HG03175 (cell line): ENCODE results near the gene ZBTB20.
"Not testable (repeated sequence)": the region's sequence is repeated elsewhere in the genome, so short reads cannot be mapped to it uniquely, and the experiment has no call there.

Experiments
- ATAC-seq: cut with Tn5 transposase; IDR thresholded peaks from one replicate; pipeline ENCODE4 v1.9.1; 2021; ENCODE audit warnings: mild to moderate bottlenecking, moderate library complexity; ENCODE audit not compliant: unreplicated experiment

Gene ZBTB20

DNA sequence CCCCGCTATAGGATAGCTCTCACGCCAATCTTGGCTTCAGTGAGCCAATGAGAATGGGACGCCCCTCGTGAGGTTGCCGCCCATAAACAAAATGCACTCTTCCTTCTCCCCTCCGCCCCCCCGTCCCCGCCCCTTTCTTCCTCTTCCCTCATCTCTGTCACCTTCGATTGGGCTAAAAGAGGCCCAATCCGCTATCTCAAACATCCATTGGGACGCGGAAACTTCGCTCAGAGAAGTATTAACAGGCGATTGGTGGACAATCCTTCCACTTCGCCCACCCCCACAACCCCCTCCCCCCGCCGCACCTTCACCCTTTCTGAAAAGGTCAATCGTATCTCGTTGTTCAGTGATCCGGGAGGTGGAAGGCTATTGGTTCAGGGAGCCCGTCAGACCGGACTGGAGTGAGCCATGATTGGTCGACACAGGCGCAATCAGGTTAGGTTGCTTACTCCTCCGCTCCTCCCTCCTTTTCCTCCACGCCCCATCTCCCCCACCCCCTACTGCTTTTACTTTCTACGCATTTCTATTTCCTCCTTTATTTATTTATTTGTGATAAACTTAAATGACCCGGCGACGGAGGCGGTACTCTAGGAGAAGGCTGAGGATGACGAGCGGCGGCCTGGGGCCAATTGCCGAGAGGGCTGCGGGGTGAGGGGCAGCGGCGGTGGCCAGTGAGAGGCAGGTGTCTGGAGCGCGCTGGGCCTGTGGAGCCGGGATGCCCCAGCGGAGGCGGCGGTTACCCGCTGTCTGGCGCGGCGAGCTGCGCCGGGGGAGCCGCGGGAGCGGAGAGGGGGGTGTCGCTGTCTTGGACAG is 447 bp upstream of the ZBTB20 start:
- ATAC-seq, result peak; percentile 79

DNA sequence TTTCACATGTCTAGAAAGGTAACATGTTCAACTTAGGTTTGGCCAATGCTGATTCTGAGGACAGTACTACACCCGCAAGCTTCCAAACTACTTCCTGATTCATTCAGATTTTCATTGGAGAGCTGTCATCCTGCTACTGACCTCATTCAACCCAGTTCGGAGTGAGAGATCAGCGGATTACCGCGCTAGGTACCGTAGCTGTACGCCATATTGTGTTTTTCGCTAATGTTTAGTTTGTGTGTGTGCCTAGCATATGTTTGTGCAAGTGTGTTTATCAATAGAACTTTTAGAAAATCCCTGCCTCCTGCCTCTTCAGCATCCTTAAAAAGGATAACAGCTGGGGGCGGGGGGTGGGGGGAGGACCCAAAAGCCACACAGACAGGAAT is 1.1 kb downstream of the ZBTB20 start:
- no peak for ATAC-seq

DNA sequence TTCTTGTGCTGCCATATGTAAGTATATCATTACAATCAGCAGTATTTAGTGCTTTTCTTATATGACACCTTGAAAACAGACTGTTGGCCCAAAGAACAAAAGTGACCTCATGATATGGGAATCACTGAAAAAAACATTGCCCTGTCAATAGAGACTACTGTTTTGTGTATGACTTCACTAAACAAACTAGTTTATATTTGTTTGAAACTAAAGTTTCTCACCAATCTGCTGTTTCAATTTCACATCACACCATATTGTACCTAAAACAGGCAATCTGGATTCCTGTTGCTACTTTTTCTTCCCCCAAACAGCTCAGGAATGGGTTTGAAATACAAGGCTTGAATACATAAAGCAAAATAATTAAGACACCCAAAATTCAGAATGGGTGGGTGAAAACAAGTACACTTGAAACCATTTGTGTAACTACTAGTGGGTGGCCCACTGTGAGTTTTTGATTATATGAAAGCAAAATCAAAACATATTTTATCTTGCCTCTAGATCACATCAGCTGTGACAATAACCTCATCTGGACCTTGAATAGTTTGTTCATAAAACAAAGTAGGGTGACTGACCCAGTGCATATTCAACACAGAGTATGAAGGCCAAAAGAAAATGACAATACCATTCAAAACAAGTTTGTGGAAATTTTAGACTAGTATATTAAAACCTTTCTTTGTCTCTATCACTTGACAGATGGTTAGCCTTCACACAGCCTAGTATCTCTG is 5.9 kb downstream of the ZBTB20 start:
- ATAC-seq, result peak; percentile 71

DNA sequence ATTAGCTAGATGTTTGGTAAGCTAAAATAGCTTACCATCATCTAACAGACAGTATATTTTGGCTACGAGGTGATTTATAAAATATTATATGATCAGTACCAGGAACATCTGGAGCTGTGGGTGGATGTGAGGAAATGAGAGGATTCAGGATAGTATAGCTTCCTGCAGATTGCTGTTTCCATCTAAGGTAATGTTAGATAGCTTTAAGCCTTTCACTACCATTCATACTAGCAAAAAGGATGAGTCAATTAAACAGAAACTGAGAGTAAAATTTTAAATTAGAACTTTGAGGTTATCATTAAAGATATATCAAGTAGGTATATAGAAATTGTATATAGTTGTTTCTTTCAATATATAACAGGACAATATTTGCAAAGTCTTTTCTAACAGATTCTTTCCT is 8.0 kb downstream of the ZBTB20 start:
- ATAC-seq, result no peak

DNA sequence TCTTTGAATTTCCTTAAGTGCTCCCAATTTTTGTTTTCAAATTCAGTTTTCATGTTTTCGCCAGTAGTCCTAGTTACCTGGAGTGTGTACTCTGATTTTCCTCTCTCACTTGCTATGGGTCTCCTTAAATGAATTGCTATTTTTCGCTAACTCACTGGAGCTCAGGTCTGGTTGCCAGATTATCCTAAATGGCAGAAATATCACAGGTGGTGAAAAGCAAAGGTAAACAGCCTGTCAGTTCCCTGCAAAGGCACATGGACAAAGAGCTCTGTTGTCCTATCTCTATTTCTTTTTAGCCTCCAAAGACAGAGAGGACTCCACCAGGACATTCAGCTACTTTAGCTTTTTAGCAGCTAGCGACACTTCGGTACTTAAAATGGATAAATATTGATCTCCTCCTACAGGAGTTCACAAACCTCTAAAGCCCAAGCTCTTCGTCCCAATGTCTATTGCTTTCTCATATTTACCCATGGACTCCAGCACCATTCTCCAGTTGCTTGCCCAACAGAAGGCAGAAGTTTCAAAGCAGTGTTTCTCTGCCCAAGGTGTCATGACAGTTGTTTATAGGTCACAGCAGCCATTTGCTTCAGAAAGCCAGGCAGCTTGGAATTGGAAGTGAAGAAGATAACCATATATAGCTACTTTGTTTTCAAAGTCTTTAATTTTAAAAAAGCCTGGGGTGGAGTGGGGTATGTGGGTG is 12.3 kb downstream of the ZBTB20 start:
- no peak for ATAC-seq

DNA sequence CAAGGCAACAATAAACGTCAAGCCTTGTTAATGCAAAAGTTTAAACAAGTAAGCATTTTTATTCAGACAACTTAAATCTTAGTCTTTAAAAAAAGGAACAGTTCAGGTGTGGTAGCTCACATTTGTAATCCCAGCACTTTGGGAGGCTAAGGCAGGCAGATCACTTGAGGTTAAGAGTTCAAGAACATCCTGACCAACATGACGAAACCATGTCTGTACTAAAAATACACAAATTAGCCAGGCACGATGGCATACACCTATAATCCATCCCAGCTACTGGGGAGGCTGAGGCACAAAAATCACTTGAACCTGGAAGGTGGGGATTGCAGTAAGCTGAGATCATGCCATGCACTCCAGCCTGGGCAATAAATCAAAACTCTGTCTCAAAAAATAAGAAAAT is 19.9 kb downstream of the ZBTB20 start:
- no peak for ATAC-seq

DNA sequence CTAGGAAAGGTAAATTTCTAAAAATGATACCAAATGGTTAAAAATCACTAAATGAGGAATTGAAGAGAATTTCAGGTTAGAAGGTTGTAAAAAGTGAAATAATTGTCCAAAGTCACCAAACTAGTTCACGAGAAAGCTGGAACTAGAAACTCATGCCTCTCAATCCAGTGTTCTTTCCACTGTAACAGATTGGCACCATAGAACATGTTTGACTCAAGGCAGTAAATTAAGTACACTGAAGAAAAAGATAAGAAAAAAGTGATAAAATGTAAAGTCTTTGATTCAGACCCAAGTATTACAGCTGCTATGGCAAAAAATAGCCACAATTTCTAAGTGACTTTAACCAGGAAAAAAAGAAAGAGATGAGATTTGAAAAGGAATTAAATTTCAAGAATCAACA is 26.5 kb downstream of the ZBTB20 start:
- no peak for ATAC-seq

DNA sequence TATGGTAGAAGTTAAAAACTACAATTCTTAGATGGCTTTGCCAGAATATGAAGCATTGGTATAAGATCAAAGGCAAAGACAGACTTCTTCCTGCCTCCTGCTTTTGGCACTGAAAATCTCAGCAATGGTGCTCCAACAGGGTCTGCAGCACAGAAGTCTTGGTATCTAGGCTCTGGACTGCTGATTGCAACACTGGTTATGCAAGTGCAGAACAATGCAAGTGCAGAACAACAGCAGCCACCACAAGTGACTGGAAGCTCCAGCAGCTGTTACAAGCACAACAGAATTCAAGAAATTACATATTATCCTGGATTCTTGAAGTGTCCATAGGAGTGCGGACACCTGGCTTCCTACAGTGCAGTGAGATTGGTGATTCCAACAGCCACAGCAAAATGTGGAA is 33.7 kb downstream of the ZBTB20 start:
- no peak for ATAC-seq

DNA sequence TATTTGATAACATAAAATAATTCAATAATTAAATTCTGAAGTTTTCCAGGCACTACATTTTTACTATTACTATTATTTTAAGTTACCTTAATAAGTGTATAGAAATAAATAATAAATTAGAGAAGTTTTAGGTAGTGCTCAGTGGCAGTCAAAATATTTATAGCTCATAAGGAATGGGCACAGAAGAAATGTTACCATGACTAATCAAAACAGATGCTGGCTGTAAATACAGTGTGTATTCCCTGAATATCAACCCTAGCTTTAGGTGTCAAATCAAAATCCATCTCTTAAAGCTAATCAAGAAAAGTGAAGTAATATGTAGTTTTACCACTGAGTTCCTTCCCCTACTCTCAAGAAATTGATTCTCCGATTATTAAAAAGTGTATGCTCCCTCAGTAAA is 35.5 kb downstream of the ZBTB20 start:
- no peak for ATAC-seq

DNA sequence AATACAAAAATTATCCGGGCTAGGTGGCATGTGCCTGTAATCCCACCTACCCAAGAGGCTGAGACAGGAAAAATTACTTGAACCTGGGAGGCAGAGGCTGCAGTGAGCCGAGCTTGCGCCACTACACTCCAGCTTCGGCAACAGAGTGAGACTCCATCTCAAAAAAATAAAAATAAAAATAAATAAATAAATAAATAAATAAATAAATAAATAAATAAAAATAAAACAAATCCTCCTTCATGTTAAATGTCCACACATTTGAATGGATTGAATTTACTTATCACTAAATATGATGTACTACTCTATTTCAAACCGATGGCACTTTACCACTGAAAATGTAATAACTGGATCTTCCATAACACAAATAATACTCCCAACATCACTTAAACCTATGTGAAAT is 36.3 kb downstream of the ZBTB20 start:
- no peak for ATAC-seq

DNA sequence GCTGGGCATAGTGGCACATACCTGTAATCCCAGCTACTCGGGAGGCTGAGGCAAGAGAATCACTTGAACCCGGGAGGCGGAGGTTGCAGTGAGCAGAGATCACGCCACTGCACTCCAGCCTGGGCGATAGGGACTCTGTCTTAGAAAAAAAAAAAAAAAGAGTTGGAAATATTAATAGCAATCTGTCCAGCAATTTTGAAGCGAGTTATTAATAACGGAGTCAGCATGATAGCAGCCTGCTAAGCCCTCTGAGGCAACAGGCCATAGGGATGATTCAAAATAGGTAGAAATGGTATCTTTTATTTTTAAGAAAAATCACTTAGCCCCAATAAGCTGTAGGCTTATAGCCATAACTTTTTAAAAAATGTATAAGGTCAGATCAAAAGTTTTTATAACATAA is 37.0 kb downstream of the ZBTB20 start:
- ATAC-seq, result not testable (repeated sequence)

DNA sequence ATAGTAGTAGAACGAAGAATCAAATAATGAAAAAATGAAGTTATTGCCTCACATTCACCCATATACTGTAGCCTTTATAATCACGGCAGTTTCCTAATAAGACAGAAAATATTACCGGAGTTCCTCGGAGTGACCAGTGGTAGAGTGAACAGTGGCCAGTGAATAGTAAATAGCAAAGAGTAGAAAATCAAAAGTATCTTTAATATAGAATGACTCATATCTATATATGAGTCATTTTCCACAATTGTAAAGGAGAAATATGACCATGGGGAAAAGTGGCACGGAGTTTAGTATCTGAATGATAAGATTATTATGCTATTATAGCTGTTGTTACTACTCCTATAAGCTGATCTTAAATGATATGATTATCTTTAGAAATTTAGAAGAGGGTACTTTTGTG is 38.5 kb downstream of the ZBTB20 start:
- no peak for ATAC-seq

DNA sequence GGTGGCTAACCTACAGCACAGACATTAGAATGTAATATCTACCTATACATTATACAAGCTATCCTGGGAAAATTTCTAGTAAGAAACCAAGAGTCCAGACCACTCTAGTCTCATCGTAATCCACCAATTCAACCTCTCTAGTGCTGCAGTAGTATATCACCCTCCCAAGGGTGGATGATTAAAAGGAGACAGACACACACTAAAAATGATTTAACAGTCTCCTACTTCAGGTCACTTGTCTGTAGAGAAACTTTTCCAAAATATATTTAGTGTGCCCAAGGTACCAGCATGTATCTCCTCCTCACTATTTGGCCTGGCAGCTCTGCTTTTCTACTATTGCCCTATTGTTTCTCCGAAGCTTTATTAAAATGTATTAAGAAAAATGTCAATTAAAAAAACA is 45.0 kb downstream of the ZBTB20 start:
- no peak for ATAC-seq

DNA sequence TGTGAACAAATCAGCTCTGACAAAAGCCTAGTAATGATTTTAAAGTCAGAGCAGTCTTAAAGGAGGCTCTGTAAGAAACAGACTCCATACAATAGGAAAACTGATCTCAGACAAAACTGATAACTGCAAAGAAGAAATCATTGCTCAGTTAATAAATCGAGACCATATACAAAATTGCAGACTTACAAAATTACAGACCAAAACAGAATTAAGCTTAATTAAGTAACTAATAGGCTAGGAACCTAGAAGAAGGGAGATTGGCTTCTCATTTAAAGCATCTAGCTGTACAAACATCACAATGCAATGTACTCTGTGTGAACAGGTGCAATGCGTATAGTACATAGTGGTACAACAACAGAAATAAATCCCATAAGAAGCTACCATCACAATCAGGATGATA is 46.3 kb downstream of the ZBTB20 start:
- ATAC-seq, result no peak

DNA sequence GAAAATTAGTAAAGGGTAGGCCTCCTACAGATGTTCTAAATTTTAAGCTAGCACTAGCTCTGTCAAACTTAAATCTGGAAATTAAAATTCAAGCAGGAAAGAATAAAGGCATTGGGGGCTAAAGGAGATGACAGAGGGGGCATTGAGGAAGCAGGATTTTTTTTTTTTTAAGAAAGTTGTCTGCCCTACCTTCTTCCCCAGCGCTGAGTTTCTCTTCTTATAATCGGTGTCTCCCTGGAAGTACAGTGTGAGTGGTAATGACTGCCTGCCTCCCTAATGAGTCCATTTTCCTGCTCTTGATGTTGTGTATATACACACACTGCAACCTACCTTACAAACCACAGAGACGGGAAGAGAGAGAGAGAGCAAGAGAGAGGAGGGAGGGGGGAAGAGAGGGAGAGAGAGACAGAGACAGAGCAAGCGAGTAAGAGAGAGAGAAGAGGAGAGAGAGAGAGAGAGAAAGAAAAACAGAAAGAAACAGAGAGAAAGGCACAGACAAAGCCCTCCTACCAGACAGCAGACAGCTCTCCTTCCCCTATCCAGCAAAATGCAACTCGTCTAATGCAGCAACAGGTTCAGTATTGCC is 47.0 kb downstream of the ZBTB20 start:
- peak; percentile 53 for ATAC-seq

DNA sequence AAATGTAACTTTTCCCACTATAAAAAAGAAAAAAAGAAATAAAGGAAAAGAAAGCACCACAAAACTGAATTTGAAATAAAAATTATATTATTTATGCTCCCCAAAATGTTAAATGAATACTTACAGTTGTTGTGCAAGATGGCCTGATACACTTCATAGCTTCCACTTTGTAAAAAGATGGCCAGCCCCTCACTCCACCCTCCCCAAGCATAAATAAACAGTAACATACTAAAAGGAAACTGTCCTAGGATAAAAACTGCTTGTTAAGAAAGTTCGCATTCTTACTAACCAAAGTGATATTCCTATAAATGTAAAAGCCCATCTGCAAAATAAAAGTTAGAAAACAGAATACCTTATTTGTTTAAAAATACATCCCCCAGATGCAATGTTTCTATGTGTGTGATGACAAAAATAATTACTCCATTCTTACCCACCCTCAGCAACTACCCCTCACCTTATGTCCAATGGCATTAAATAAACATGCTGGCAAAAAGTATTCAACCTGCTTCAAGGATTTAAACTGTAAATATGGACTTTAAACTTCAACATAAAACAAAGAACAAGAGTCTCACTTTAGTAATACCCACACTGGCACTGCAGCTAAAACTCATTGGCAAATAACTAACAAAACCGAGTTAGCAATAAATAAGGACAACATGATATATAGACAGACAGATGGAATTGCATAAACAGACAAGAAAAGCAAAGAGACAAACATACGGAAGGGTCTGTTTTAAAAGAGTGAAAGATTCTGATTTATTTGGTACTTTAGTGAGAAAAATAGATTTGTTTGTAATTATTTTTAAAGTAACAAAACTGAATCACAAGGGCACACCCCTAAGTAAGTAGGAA is 47.7 kb downstream of the ZBTB20 start:
- ATAC-seq, result no peak

DNA sequence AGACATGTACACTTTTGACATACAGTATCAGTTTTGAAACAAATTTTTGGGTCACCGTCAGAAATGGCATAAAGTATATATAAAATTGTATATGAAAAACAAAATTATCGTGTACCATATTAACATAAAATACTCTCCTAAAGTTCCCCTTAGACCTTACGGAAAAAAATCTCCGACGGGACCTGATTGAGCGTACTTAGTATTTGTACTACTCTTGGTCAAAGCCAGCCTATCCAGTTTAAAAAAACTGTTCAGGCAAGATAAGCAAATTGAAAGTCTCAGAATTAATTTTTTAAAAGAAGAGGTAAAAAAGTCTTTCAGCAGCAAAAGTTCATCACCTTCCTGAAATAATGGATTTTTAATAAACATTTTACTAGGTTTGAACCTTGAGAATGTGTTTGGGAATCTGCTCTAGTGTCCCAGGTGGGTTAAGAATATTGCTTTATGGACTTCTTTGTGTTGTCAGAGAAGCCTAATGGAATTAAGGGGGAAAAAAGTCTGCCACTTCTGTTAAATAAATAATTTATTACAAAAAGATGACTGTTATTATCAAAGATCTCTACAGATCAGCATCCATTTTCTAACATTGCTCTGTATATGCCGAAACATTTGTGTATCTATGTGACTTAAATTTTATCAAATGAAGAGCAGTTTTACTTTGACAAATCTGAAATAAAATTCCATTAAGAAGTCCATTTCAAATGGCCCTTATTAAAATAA is 48.6 kb downstream of the ZBTB20 start:
- ATAC-seq, result no peak

DNA sequence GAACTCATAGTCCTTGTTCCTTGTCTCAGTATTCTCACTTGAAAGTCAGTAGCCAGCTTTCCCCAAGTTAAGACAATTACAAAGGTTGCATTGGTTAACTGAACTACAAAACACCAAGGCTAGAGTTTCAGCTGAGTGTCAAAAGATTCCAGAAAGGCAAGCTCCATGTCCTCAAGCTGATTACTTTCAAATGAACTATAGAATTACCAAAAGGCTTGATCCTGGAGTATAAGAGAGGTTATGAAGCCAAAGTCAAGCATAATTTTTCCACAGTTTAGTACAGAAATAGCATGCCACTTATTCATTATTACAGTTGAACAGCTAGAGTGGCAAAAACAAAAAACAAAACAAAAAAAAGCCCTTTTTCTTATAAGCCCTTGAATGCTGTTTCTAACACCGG is 51.9 kb downstream of the ZBTB20 start:
- no peak for ATAC-seq

DNA sequence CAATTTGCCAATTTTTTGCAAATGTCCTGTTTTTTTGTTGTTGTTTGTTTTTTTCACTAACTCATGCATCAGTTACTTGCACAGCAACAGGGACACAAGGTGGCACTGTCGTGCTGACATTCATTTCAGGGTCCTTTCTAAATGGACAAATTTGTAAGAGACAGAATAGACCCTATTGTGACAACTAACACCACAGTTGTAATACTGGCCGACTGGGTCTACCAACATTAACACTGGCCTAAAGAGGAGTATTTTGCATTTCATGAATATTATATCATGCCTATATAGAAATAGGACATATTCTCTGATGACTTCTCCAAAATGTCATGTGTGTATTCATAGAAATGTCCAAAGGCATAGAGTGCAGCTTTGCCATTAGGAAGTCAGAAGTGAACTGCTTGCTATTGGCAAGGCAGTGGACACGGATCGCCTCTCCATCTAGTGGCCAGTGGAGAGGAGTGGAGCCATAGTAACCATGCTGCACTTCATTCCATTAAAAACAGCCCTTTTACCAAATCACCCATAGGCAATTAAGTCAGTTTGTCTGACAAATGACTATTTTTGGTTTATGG is 54.8 kb downstream of the ZBTB20 start:
- ATAC-seq, result peak; percentile 76

DNA sequence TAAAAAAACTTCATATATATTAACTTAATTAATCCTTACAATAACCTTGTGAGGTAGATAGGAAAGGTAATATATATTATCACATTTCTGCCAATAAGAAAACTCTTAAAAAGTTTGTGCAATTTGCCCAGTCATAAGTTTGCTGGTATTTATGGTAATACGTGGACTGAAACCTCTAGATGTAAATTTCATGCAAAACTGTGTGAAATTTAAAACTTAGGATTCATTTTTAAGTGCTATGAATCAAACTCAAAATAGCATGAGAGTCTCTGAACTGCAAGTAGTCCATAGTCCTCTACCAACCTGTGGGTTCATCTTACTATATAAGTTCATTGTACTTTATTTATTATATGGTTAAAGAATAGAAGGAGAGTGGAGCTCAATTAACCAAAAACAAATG is 56.4 kb downstream of the ZBTB20 start:
- no peak for ATAC-seq
